IPS-20b (cell line): ENCODE data around the gene SSX3.
"Not testable (repeated sequence)": the region's sequence is repeated elsewhere in the genome, so short reads cannot be mapped to it uniquely, and the experiment has no call there.

Experiments
- H3K27ac ChIP-seq: one replicate; pipeline ENCODE4 v1.5.1; 2013; ENCODE audit warnings: low read length
- H3K27me3 ChIP-seq: 2 replicates; pipeline ENCODE4 v1.6.1; 2013; ENCODE audit warnings: mild to moderate bottlenecking, low read length, inconsistent platforms; ENCODE audit not compliant: insufficient read depth
- H3K36me3 ChIP-seq: 2 replicates; pipeline ENCODE4 v1.6.1; 2013; ENCODE audit warnings: low read depth, mild to moderate bottlenecking, inconsistent platforms, low read length, moderate library complexity; ENCODE audit not compliant: insufficient read depth
- H3K4me1 ChIP-seq: 2 replicates; pipeline ENCODE4 v1.6.1; 2013; ENCODE audit warnings: mild to moderate bottlenecking, control low read depth, inconsistent platforms, low read length, moderate library complexity; ENCODE audit not compliant: insufficient read depth
- H3K4me3 ChIP-seq: 2 replicates; pipeline ENCODE4 v1.5.1; 2013; ENCODE audit warnings: mild to moderate bottlenecking, low read length, inconsistent platforms
- H3K9ac ChIP-seq: 2 replicates; pipeline ENCODE4 v1.6.1; 2013; ENCODE audit warnings: low read depth, mild to moderate bottlenecking, inconsistent platforms, low read length, moderate library complexity
- H3K9me3 ChIP-seq: 2 replicates; pipeline ENCODE4 v1.6.1; 2013; ENCODE audit warnings: mild to moderate bottlenecking, low read depth, low read length, inconsistent platforms; ENCODE audit not compliant: insufficient read depth

The SSX3 gene

GRCh38 chrX:48356315-48357094, at the start of gene SSX3:
Gene SSX3, minus strand, starts transcription at chrX:48356703. Its CDS starts 1,454 bp downstream, at chrX:48355249.
- not testable (repeated sequence) for H3K9me3 ChIP-seq, H3K4me3 ChIP-seq, H3K27me3 ChIP-seq, H3K36me3 ChIP-seq, H3K27ac ChIP-seq, H3K9ac ChIP-seq, H3K4me1 ChIP-seq

- H3K4me1 ChIP-seq, H3K27me3 ChIP-seq, H3K9me3 ChIP-seq, H3K4me3 ChIP-seq, H3K36me3 ChIP-seq, H3K27ac ChIP-seq, H3K9ac ChIP-seq: not testable (repeated sequence)
Observed at GRCh38 chrX:48397825-48398224, 41.3 kb upstream of the SSX3 start.

- H3K4me1 ChIP-seq, H3K9ac ChIP-seq, H3K36me3 ChIP-seq, H3K4me3 ChIP-seq, H3K9me3 ChIP-seq, H3K27ac ChIP-seq, H3K27me3 ChIP-seq: not testable (repeated sequence)
Observed at GRCh38 chrX:48396931-48397330, 40.4 kb upstream of the SSX3 start.

GRCh38 chrX:48383239-48383638, 26.7 kb upstream of the SSX3 start, which contains the start of gene SSX4:
Gene SSX4, plus strand, starts transcription at chrX:48383539. Its CDS starts 515 bp downstream, at chrX:48384054.
- H3K4me1 ChIP-seq, H3K9me3 ChIP-seq, H3K27ac ChIP-seq, H3K9ac ChIP-seq, H3K36me3 ChIP-seq, H3K27me3 ChIP-seq, H3K4me3 ChIP-seq: not testable (repeated sequence)

- not testable (repeated sequence) for H3K4me3 ChIP-seq, H3K9me3 ChIP-seq, H3K36me3 ChIP-seq, H3K4me1 ChIP-seq, H3K27ac ChIP-seq, H3K9ac ChIP-seq, H3K27me3 ChIP-seq
Observed at GRCh38 chrX:48370408-48370807, 13.9 kb upstream of the SSX3 start.

- H3K4me1 ChIP-seq, H3K9me3 ChIP-seq, H3K27ac ChIP-seq, H3K4me3 ChIP-seq, H3K9ac ChIP-seq, H3K36me3 ChIP-seq, H3K27me3 ChIP-seq: not testable (repeated sequence)
Observed at GRCh38 chrX:48367717-48368408, 11.4 kb upstream of the SSX3 start.

- H3K9me3 ChIP-seq, H3K4me3 ChIP-seq, H3K27ac ChIP-seq, H3K27me3 ChIP-seq, H3K9ac ChIP-seq, H3K36me3 ChIP-seq, H3K4me1 ChIP-seq: not testable (repeated sequence)
Observed at GRCh38 chrX:48359281-48359680, 2.8 kb upstream of the SSX3 start.

- Histone ChIP-seq H3K9ac (no peak overlapping the region), H3K9me3 (no peaks in the 10 kb centered on the region), H3K27me3 (no peaks in the 10 kb centered on the region), H3K4me3 (no peak overlapping the region), H3K36me3 (no peaks in the 10 kb centered on the region), H3K4me1 (no peaks in the 10 kb centered on the region), H3K27ac (no peak overlapping the region)
Observed at GRCh38 chrX:48357681-48358080, 1.2 kb upstream of the SSX3 start.

GRCh38 chrX:48346059-48346458, 10.4 kb downstream of the SSX3 start:
- not testable (repeated sequence) for H3K27ac ChIP-seq, H3K27me3 ChIP-seq, H3K4me3 ChIP-seq, H3K4me1 ChIP-seq, H3K9me3 ChIP-seq, H3K36me3 ChIP-seq, H3K9ac ChIP-seq

- H3K9ac ChIP-seq, H3K4me1 ChIP-seq, H3K27me3 ChIP-seq, H3K36me3 ChIP-seq, H3K27ac ChIP-seq, H3K9me3 ChIP-seq, H3K4me3 ChIP-seq: not testable (repeated sequence)
Observed at GRCh38 chrX:48313996-48314395, 42.5 kb downstream of the SSX3 start.

GRCh38 chrX:48306175-48306574, 50.3 kb downstream of the SSX3 start:
- H3K27ac ChIP-seq, result no peak overlapping the region
- no peaks in the 10 kb centered on the region for H3K27me3 ChIP-seq
- H3K36me3 ChIP-seq, result no peaks in the 10 kb centered on the region
- H3K9ac ChIP-seq, result no peak overlapping the region
- no peaks in the 10 kb centered on the region for H3K4me1 ChIP-seq
- H3K4me3 ChIP-seq, result no peak overlapping the region
- H3K9me3 ChIP-seq, result no peaks in the 10 kb centered on the region
